BE2C (cell line): ENCODE data around the gene CDC73.

Experiments
- DNase-seq: peaks from one replicate; pipeline ENCODE4 v3.0.0-alpha.2; 2020
- H3K27me3 ChIP-seq: fragments of 250-450 bp; sonication (Bioruptor Pico); 2 replicates; pipeline ENCODE4 v1.5.1; 2020; ENCODE audit warnings: mild to moderate bottlenecking
- H3K36me3 ChIP-seq: fragments of 250-450 bp; sonication (Bioruptor Pico); 2 replicates; pipeline ENCODE4 v1.5.1; 2020; ENCODE audit warnings: mild to moderate bottlenecking
- H3K4me1 ChIP-seq: fragments of 250-450 bp; sonication (Bioruptor Pico); 2 replicates; pipeline ENCODE4 v1.5.1; 2020
- H3K4me3 ChIP-seq: 2 replicates; pipeline ENCODE4 v1.5.1; 2011; ENCODE audit warnings: low read depth, low read length
- H3K9me3 ChIP-seq: fragments of 250-450 bp; sonication (Bioruptor Pico); 2 replicates; pipeline ENCODE4 v1.5.1; 2020
- CTCF ChIP-seq: IDR thresholded peaks from 2 replicates; pipeline ENCODE4 v1.5.1; 2012; ENCODE audit warnings: mild to moderate bottlenecking, low read depth, low read length

CDC73 gene

DNA sequence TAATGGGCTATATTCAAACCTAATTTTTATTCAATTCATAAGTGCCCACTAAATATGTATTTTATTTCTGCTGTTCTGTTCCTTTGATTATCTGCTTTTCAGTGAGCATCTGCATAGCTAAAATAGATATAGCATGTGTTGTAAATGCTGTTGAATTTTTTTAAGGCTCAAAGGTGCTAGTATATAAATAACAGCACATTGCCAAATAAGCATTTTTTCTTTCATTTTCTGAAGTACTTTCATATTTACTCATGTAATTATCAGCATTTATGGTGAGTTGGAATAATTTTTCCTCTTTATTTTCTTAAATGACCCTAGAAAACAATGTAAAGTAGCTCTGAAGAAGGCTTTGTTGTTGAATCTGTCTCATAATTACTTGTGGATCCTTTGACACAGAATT, 134.2 kb downstream of the CDC73 start:
- TF ChIP-seq CTCF = no peak
- Histone ChIP-seq H3K9me3 (no peaks in the 10 kb centered on the region), H3K27me3 (no peaks in the 10 kb centered on the region), H3K36me3 (peaks cover 4% of the 10 kb centered on the region; the same call in 1 of the 2 replicates), H3K4me1 (peaks cover 5% of the 10 kb centered on the region), H3K4me3 (no peak overlapping the region)
- DNase-seq = no peak

DNA sequence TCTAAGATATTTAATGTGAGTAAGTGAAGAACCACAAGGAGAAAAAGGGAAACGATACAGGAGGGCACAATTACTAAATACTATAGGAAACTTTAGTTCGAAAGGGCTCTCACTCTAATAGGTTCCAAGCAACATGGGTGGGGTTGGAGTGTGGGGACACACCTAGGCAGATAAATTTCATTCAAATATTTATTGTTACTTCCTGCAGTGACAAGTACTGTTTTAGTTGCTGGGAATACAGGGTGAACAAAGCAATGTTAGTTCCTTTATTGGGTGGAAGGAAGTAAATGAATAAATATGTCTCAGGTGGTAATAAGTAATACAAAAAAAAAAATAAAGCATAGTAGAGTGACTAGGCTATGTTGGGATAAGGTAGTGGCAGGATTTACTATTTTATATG, 137.8 kb downstream of the CDC73 start:
- no peak for DNase-seq
- H3K9me3 ChIP-seq = no peaks in the 10 kb centered on the region
- no peak overlapping the region for H3K4me3 ChIP-seq
- H3K27me3 ChIP-seq = no peaks in the 10 kb centered on the region
- peaks cover 4% of the 10 kb centered on the region; the same call in 1 of the 2 replicates for H3K36me3 ChIP-seq
- no peak for TF ChIP-seq CTCF
- peaks cover 5% of the 10 kb centered on the region for H3K4me1 ChIP-seq

DNA sequence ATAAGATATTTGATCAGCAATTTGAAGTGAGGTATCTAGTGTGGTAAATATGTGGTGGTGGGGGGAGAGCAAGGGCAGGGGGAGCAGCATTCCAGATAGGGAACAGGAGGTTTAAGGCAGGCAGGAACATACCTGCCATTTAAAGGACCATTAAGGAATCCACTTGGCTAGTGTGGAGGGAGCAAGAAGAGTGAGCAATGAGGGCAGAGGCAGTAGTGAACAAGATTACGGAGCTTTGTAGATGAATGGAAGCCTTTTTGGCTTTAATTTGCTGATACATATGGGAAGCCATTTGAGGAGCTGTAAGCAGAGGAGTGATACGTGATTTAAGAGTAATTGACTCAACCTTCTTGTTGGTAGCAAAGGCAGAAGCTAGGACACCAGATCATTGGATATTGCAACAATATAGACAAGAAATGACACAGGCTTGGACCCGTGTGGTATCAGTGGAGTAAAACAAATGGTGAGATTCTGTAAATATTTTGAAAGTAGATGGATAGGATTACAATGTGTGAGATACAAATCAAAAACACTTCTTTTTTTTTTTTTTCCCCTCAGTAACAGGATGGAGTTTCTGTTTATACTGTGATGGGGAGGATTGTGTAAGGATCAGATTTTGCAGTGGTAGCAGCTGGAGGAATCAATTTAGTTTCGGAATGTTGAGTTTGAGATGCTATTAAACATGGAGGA, 138.4 kb downstream of the CDC73 start:
- H3K9me3 ChIP-seq = no peaks in the 10 kb centered on the region
- H3K4me1 ChIP-seq = peaks cover 5% of the 10 kb centered on the region
- H3K4me3 ChIP-seq = no peak overlapping the region
- DNase-seq = no peak
- no peak for TF ChIP-seq CTCF
- peaks cover 4% of the 10 kb centered on the region; the same call in 1 of the 2 replicates for H3K36me3 ChIP-seq
- no peaks in the 10 kb centered on the region for H3K27me3 ChIP-seq

DNA sequence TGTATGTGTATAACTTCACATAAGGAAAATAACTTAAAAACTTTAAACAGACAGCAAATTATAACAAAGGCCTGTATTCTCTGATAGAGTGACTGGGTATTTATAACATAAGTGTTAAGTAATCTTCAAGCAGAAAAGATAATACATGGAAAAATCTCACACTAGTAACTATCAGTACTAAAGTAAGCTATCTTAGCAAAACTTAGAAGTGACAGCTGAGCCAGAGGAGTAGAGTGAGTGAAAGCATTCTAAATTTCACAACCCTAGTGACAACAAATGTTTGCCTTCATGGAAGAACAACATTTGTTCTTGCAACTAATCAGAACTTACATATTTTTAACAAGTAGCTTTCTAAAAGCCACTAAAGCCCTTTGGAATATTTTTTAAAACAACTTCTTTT, 139.1 kb downstream of the CDC73 start:
- DNase-seq = no peak
- Histone ChIP-seq H3K36me3 (peaks cover 4% of the 10 kb centered on the region; the same call in 1 of the 2 replicates), H3K4me3 (no peak overlapping the region), H3K4me1 (peaks cover 5% of the 10 kb centered on the region), H3K9me3 (no peaks in the 10 kb centered on the region), H3K27me3 (no peaks in the 10 kb centered on the region)
- TF ChIP-seq CTCF = no peak

DNA sequence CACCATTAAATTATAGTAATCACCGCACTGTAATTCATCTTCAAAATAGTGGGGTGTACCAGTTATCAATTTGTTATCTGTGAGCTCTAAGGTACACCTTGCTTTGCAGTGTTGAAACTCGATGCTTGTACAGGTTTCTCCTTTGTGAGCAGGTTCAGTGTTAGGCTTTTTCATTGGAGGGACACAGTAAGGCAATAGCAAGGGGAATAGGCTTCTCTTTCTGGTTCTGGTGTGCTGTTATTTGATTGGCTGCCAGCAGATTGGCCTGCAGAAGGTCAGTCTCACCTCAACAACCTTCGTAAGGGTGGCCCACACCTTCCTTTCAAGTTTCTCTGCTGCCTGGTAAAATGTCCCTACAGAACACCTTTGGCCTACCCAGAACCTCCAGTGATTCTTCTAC, 140.8 kb downstream of the CDC73 start:
- H3K4me3 ChIP-seq = no peak overlapping the region
- H3K36me3 ChIP-seq = no peaks in the 10 kb centered on the region; the same call in 1 of the 2 replicates
- TF ChIP-seq CTCF = no peak
- peaks cover 5% of the 10 kb centered on the region; the same call in 1 of the 2 replicates for H3K4me1 ChIP-seq
- no peak for DNase-seq
- no peaks in the 10 kb centered on the region for H3K9me3 ChIP-seq
- H3K27me3 ChIP-seq = no peaks in the 10 kb centered on the region

DNA sequence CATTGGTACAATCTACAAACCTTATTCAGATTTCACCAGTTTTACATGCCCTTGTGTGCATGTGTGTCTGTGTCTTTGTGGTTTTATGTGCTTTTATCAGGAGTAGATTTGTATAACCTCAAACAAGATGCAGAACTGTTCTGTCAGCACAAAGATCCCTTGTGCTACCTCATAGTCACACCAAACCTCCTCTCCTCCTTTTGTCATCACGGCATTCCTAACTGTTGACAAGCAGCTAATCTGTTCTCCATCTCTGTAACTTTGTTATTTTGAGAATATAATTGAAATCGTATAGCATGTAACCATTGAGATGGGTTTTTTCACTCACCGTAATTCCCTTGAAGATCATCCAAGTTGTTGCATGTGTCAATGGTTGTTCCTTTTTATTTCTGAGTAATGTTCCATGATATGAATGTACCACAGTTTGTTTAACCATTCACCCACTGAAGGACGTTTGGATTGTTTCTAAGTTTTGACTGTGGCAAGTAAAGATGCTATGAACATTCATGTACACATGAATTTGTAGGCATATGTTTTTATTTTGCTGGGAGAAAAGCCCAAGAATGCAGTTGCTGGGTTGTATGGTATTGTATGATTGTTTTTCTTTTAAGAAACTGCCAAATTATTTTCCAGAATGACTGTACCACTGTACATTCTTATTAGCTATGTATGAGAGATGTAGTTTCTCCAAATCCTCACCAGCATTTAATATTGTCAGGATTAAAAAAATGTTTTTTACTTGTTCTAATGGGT, 142.7 kb downstream of the CDC73 start:
- H3K4me3 ChIP-seq = no peak overlapping the region
- no peaks in the 10 kb centered on the region for H3K27me3 ChIP-seq
- H3K9me3 ChIP-seq = no peaks in the 10 kb centered on the region
- no peaks in the 10 kb centered on the region for H3K4me1 ChIP-seq
- no peaks in the 10 kb centered on the region for H3K36me3 ChIP-seq
- DNase-seq = no peak
- no peak for TF ChIP-seq CTCF
